KOPT-K1 (cell line): ENCODE measurements around the gene POMP.
"Not testable (repeated sequence)": the region's sequence is repeated elsewhere in the genome, so short reads cannot be mapped to it uniquely, and the experiment has no call there.

ENCODE experiments used
- H3K27ac ChIP-seq: fragments of 200-600 bp; sonication (generic); 2 replicates; pipeline ENCODE4 v1.5.1; 2016; ENCODE audit warnings: antibody characterized with exemption, mild to moderate bottlenecking, low read depth, low read length; ENCODE audit not compliant: poor library complexity, severe bottlenecking
- H3K36me3 ChIP-seq: fragments of 200-600 bp; sonication (generic); 2 replicates; pipeline ENCODE4 v1.5.1; 2017; ENCODE audit warnings: antibody characterized with exemption, mild to moderate bottlenecking, low read length, moderate library complexity; ENCODE audit not compliant: insufficient read depth
- H3K9me3 ChIP-seq: fragments of 200-600 bp; sonication (generic); 2 replicates; pipeline ENCODE4 v1.5.1; 2017; ENCODE audit warnings: antibody characterized with exemption, low read length, mild to moderate bottlenecking; ENCODE audit not compliant: insufficient read depth, poor library complexity, severe bottlenecking

The POMP gene

GRCh38 chr13:28657784-28658538 is 969 bp upstream of the POMP start:
- H3K36me3 ChIP-seq = peaks cover 35% of the 10 kb centered on the region
- H3K9me3 ChIP-seq = no peaks in the 10 kb centered on the region
- H3K27ac ChIP-seq = peak overlapping the region; percentile 87

- H3K36me3 ChIP-seq = peaks cover 35% of the 10 kb centered on the region
- H3K9me3 ChIP-seq = no peaks in the 10 kb centered on the region
- H3K27ac ChIP-seq = peak overlapping the region; percentile 87
These were observed 463 bp upstream of the POMP start for GRCh38 chr13:28658539-28658795.

- Histone ChIP-seq H3K27ac (peak overlapping the region; percentile 87), H3K36me3 (peaks cover 43% of the 10 kb centered on the region), H3K9me3 (no peaks in the 10 kb centered on the region)
These were observed 666 bp downstream of the POMP start for GRCh38 chr13:28659621-28659970.

- Histone ChIP-seq H3K9me3 (no peaks in the 10 kb centered on the region), H3K27ac (no peak overlapping the region), H3K36me3 (peaks cover 99% of the 10 kb centered on the region)
These were observed 8.1 kb downstream of the POMP start for GRCh38 chr13:28666897-28667488.

- Histone ChIP-seq H3K36me3 (peaks cover 100% of the 10 kb centered on the region), H3K27ac (no peak overlapping the region), H3K9me3 (no peaks in the 10 kb centered on the region)
These were observed 12.3 kb downstream of the POMP start for GRCh38 chr13:28671126-28671792.

- Histone ChIP-seq H3K27ac (no peak overlapping the region), H3K9me3 (no peaks in the 10 kb centered on the region), H3K36me3 (peaks cover 70% of the 10 kb centered on the region)
These were observed 19.9 kb downstream of the POMP start for GRCh38 chr13:28678809-28679208.

GRCh38 chr13:28679628-28680027 is 20.7 kb downstream of the POMP start:
- Histone ChIP-seq H3K36me3 (peaks cover 62% of the 10 kb centered on the region), H3K27ac (no peak overlapping the region), H3K9me3 (no peaks in the 10 kb centered on the region)

GRCh38 chr13:28680541-28680940 is 21.6 kb downstream of the POMP start:
- Histone ChIP-seq H3K36me3 (peaks cover 53% of the 10 kb centered on the region), H3K27ac (no peak overlapping the region), H3K9me3 (no peaks in the 10 kb centered on the region)

GRCh38 chr13:28683169-28683568 is 24.2 kb downstream of the POMP start:
- not testable (repeated sequence) for H3K9me3 ChIP-seq, H3K27ac ChIP-seq
- peaks cover 27% of the 10 kb centered on the region for H3K36me3 ChIP-seq

GRCh38 chr13:28684257-28684656 is 25.3 kb downstream of the POMP start:
- no peaks in the 10 kb centered on the region for H3K9me3 ChIP-seq
- H3K36me3 ChIP-seq = peaks cover 16% of the 10 kb centered on the region
- H3K27ac ChIP-seq = no peak overlapping the region

- peaks cover 7% of the 10 kb centered on the region for H3K36me3 ChIP-seq
- H3K9me3 ChIP-seq = no peaks in the 10 kb centered on the region
- no peak overlapping the region for H3K27ac ChIP-seq
These were observed 26.2 kb downstream of the POMP start for GRCh38 chr13:28685114-28685513.

- Histone ChIP-seq H3K27ac (no peak overlapping the region), H3K9me3 (no peaks in the 10 kb centered on the region), H3K36me3 (no peaks in the 10 kb centered on the region)
These were observed 27.0 kb downstream of the POMP start for GRCh38 chr13:28685892-28686291.

- H3K27ac ChIP-seq, H3K9me3 ChIP-seq, H3K36me3 ChIP-seq: not testable (repeated sequence)
These were observed 34.9 kb downstream of the POMP start for GRCh38 chr13:28693605-28694491.

GRCh38 chr13:28697441-28697840 is 38.5 kb downstream of the POMP start:
- Histone ChIP-seq H3K27ac (no peak overlapping the region), H3K36me3 (peaks cover 37% of the 10 kb centered on the region), H3K9me3 (no peaks in the 10 kb centered on the region)

- Histone ChIP-seq H3K36me3 (peaks cover 45% of the 10 kb centered on the region), H3K9me3 (no peaks in the 10 kb centered on the region), H3K27ac (no peak overlapping the region)
These were observed 40.3 kb downstream of the POMP start for GRCh38 chr13:28699246-28699645.
